Measurements from ENCODE around the gene ADGRA1. TPM values are rescaled to one million over a fixed set of nuclear protein-coding genes. Genes with fewer than 3 reads are reported as not detected.
A peak's percentile ranks its signal among the peaks of the same experiment; 100 is the strongest.

The ADGRA1 gene
- total and polyA plus RNA-seq, 2 of the 13 experiments (the other 11 are each of a cell fraction or from before 2014, with no cell fraction given) = not detected

- TF ChIP-seq ZNF800 (CRISPR knock-in tag; IDR thresholded peaks at IDR 0.05) (peak; percentile 73; the same call in 1 of the 2 replicates), HNF4A (CRISPR knock-in tag; IDR thresholded peaks at IDR 0.05) (peak; percentile 89), KLF11 (CRISPR knock-in tag; IDR thresholded peaks at IDR 0.05) (no peak), PATZ1 (CRISPR knock-in tag; IDR thresholded peaks at IDR 0.05) (peak; percentile 76), CEBPB (IDR thresholded peaks at IDR 0.05; ENCODE audit: borderline replicate concordance, low read depth, low read length) (no peak), MED1 (CRISPR knock-in tag; IDR thresholded peaks at IDR 0.05) (peak; percentile 36; the same call in 1 of the 2 replicates), LCORL (IDR thresholded peaks at IDR 0.05) (no peak), LCORL (CRISPR knock-in tag; IDR thresholded peaks at IDR 0.05) (peak; percentile 55; the same call in 1 of the 2 replicates), HDAC2 (CRISPR knock-in tag; IDR thresholded peaks at IDR 0.05) (peak; percentile 14; the same call in 1 of the 2 replicates), THRA (CRISPR knock-in tag; IDR thresholded peaks at IDR 0.05; ENCODE audit: borderline replicate concordance) (peak; percentile 82; the same call in 1 of the 2 replicates), ARID5B (CRISPR knock-in tag; IDR thresholded peaks at IDR 0.05) (0 out of 2 replicates have a peak, but pooled peaks have one; percentile 19), BCL6 (CRISPR knock-in tag; IDR thresholded peaks at IDR 0.05) (peak; percentile 64)
These were observed 643 bp downstream of the ADGRA1 start (continued) for GRCh38 chr10:133088179-133088955.

All from HepG2 (cell line).